H1 (cell line): ENCODE measurements around the gene HOXD10. TPM values are rescaled to one million over a fixed set of nuclear protein-coding genes. Genes with fewer than 3 reads are reported as not detected.

Experiments
- CTCF ChIA-PET: fragments of 300-600 bp; sonication (Branson Sonifier 250); formaldehyde crosslinking; loops from one replicate; lab custom pipeline; 2021; ENCODE audit not compliant: partially characterized antibody; lab: Charles Lee
- POLR2A ChIA-PET: fragments of 300-600 bp; sonication (Branson Sonifier 250); formaldehyde crosslinking; loops from one replicate; lab custom pipeline; 2021; ENCODE audit warnings: inconsistent platforms; ENCODE audit not compliant: partially characterized antibody; lab: Charles Lee
- DNase-seq, 2 experiments: peaks; one replicate each; pipeline versions ENCODE4 v3.0.0 to v3.0.0-alpha.2; 2010 to 2022; ENCODE audit warnings: low spot score in 2 of 2, low read depth in 1 of 2, mixed read lengths in 1 of 2
- FAIRE-seq: peaks from 2 replicates; lab custom pipeline; 2011; peaks lifted over from hg19 to GRCh38; lab: Jason Lieb, UNC
- H2AFZ ChIP-seq: 2 replicates; pipeline ENCODE4 v1.8.1; 2012; ENCODE audit warnings: low read length, inconsistent platforms
- H2AK5ac ChIP-seq: 2 replicates; pipeline ENCODE4 v1.6.1; 2013; ENCODE audit warnings: low read depth, low read length
- H2BK120ac ChIP-seq: replicated peaks from 2 replicates; pipeline ENCODE3; 2013; ENCODE audit warnings: low read depth, low read length, inconsistent platforms
- H2BK12ac ChIP-seq: 2 replicates; pipeline ENCODE4 v1.6.1; 2013; ENCODE audit warnings: low read depth, low read length
- H2BK15ac ChIP-seq: 2 replicates; pipeline ENCODE4 v1.6.1; 2013; ENCODE audit warnings: low read length
- H2BK20ac ChIP-seq: 2 replicates; pipeline ENCODE4 v1.6.1; 2013; ENCODE audit warnings: low read length
- H2BK5ac ChIP-seq: 2 replicates; pipeline ENCODE4 v1.6.1; 2013; ENCODE audit warnings: low read depth, low read length
- H3K14ac ChIP-seq: 2 replicates; pipeline ENCODE4 v1.6.1; 2013; ENCODE audit warnings: inconsistent platforms; ENCODE audit not compliant: insufficient read length
- H3K18ac ChIP-seq: 2 replicates; pipeline ENCODE4 v1.6.1; 2013; ENCODE audit warnings: low read length; ENCODE audit errors: extremely low read depth
- H3K23ac ChIP-seq: 2 replicates; pipeline ENCODE4 v1.6.1; 2013; ENCODE audit warnings: inconsistent platforms; ENCODE audit not compliant: insufficient read length
- H3K23me2 ChIP-seq: 2 replicates; pipeline ENCODE4 v1.6.1; 2013; ENCODE audit warnings: low read depth, low read length
- H3K27ac ChIP-seq: 2 replicates; pipeline ENCODE4 v1.6.1; 2011; ENCODE audit warnings: low read depth, low read length, inconsistent platforms
- H3K27me3 ChIP-seq, 4 experiments: replicated peaks in 1 of 4; 1 replicate in 1 of 4; 2 replicates in 3 of 4; pipeline versions ENCODE4 v1.6.1 to v1.8.1; 2011 to 2013; ENCODE audit warnings: low read length in 3 of 4, mild to moderate bottlenecking in 3 of 4, inconsistent platforms in 2 of 4, mixed read lengths in 2 of 4, moderate library complexity in 1 of 4; ENCODE audit not compliant: control insufficient read depth in 3 of 4, insufficient read depth in 3 of 4; ENCODE audit errors: extremely low read depth in 1 of 4
- H3K36me3 ChIP-seq, 4 experiments: 2 replicates each; pipeline versions ENCODE4 v1.6.1 to v1.8.1; 2011 to 2013; ENCODE audit warnings: mild to moderate bottlenecking in 4 of 4, low read length in 3 of 4, moderate library complexity in 2 of 4, control low read depth in 1 of 4, inconsistent platforms in 1 of 4; ENCODE audit not compliant: insufficient read depth in 4 of 4, control insufficient read depth in 2 of 4
- H3K4ac ChIP-seq: replicated peaks from 2 replicates; pipeline ENCODE3; 2013; ENCODE audit warnings: low read length, low read depth, mixed read lengths, inconsistent platforms; ENCODE audit not compliant: insufficient read length
- H3K4me1 ChIP-seq, 4 experiments: replicated peaks in 1 of 4; 1 replicate in 1 of 4; 2 replicates in 3 of 4; pipeline versions ENCODE4 v1.6.1 to v1.8.1; 2011 to 2013; ENCODE audit warnings: low read length in 3 of 4, inconsistent platforms in 2 of 4, mixed read lengths in 1 of 4; ENCODE audit not compliant: insufficient read depth in 4 of 4, control insufficient read depth in 3 of 4
- H3K4me2 ChIP-seq, 2 experiments: 2 replicates each; pipeline versions ENCODE4 v1.6.1 to v1.8.1; 2011 to 2013; ENCODE audit warnings: low read depth in 2 of 2, low read length in 2 of 2, control low read depth in 1 of 2, inconsistent platforms in 1 of 2, mild to moderate bottlenecking in 1 of 2; ENCODE audit not compliant: insufficient read depth in 1 of 2
- H3K4me3 ChIP-seq, 4 experiments: fragments of 200-600, 300-600 bp in 1 of 4; sonication (generic), shearing (Covaris generic), sonication (Bioruptor Twin) in 1 of 4; 2 replicates each; pipeline versions ENCODE4 v1.5.1 to v1.8.1; 2011 to 2016; ENCODE audit warnings: low read length in 4 of 4, low read depth in 3 of 4, control low read depth in 2 of 4, inconsistent platforms in 2 of 4, mild to moderate bottlenecking in 2 of 4, mixed read lengths in 1 of 4, moderate library complexity in 1 of 4; ENCODE audit not compliant: insufficient read depth in 2 of 4; ENCODE audit errors: extremely low read depth in 1 of 4
- H3K56ac ChIP-seq: replicated peaks from 2 replicates; pipeline ENCODE3; 2013; ENCODE audit warnings: low read depth, mild to moderate bottlenecking, mixed read lengths, low read length, inconsistent platforms; ENCODE audit not compliant: insufficient read length
- H3K79me1 ChIP-seq: 2 replicates; pipeline ENCODE4 v1.6.1; 2013; ENCODE audit warnings: low read depth, low read length, control low read depth
- H3K79me2 ChIP-seq, 2 experiments: 2 replicates each; pipeline versions ENCODE4 v1.6.1 to v1.8.1; 2012 to 2013; ENCODE audit warnings: low read length in 2 of 2, mild to moderate bottlenecking in 2 of 2, inconsistent platforms in 1 of 2; ENCODE audit not compliant: insufficient read depth in 2 of 2, control insufficient read depth in 1 of 2
- H3K9ac ChIP-seq, 4 experiments: replicated peaks in 1 of 4; 1 replicate in 1 of 4; 2 replicates in 3 of 4; pipeline versions ENCODE4 v1.6.1 to v1.8.1; 2011 to 2013; ENCODE audit warnings: low read depth in 3 of 4, low read length in 3 of 4, control low read depth in 2 of 4, mild to moderate bottlenecking in 2 of 4, moderate library complexity in 2 of 4, inconsistent platforms in 1 of 4; ENCODE audit errors: extremely low read depth in 1 of 4
- H3K9me3 ChIP-seq, 2 experiments: 2 replicates each; pipeline versions ENCODE4 v1.6.1 to v1.8.1; 2012 to 2013; ENCODE audit warnings: mild to moderate bottlenecking in 2 of 2, moderate library complexity in 2 of 2, control low read depth in 1 of 2, inconsistent platforms in 1 of 2, low read depth in 1 of 2, low read length in 1 of 2, mixed read lengths in 1 of 2; ENCODE audit not compliant: insufficient read depth in 2 of 2
- H4K20me1 ChIP-seq, 2 experiments: replicated peaks in 1 of 2; 2 replicates each; pipeline versions ENCODE3 to v1.8.1; 2011 to 2013; ENCODE audit warnings: inconsistent platforms in 2 of 2, low read length in 2 of 2, mild to moderate bottlenecking in 1 of 2; ENCODE audit not compliant: insufficient read depth in 2 of 2, control insufficient read depth in 1 of 2
- H4K5ac ChIP-seq: 2 replicates; pipeline ENCODE4 v1.6.1; 2013; ENCODE audit warnings: low read length, low read depth, mixed read lengths, inconsistent platforms; ENCODE audit not compliant: insufficient read length
- H4K8ac ChIP-seq: 2 replicates; pipeline ENCODE4 v1.8.0; 2013; ENCODE audit warnings: mild to moderate bottlenecking, moderate library complexity, low read length, inconsistent platforms; ENCODE audit not compliant: insufficient read depth; ENCODE audit errors: extremely low read depth
- H4K91ac ChIP-seq: replicated peaks from 2 replicates; pipeline ENCODE3; 2013; ENCODE audit warnings: low read length, mixed read lengths, inconsistent platforms; ENCODE audit not compliant: insufficient read length
- CBX8 ChIP-seq: fragments of 300-800, 300-1000 bp; sonication (generic); IDR thresholded peaks from 2 replicates; pipeline ENCODE4 v1.7.1; 2016; ENCODE audit warnings: low read depth, low read length, borderline replicate concordance
- CTBP2 ChIP-seq: IDR thresholded peaks from 2 replicates; pipeline ENCODE4 v1.7.0; 2011; ENCODE audit warnings: borderline replicate concordance, mild to moderate bottlenecking, moderate library complexity, mixed read lengths, low read length; ENCODE audit not compliant: insufficient read depth, insufficient read length
- EZH2 ChIP-seq: fragments of 200-600 bp; sonication (generic); IDR thresholded peaks from 2 replicates; pipeline ENCODE4 v1.7.1; 2012; ENCODE audit warnings: low read depth, mild to moderate bottlenecking, moderate library complexity, low read length, inconsistent platforms; ENCODE audit not compliant: severe bottlenecking
- JUND ChIP-seq: IDR thresholded peaks from 2 replicates; pipeline ENCODE4 v1.6.1; 2011; ENCODE audit warnings: mild to moderate bottlenecking, improper control_type of control experiment, low read length
- POU5F1 ChIP-seq: IDR thresholded peaks from 2 replicates; pipeline ENCODE4 v1.6.1; 2011; ENCODE audit warnings: low read depth, mild to moderate bottlenecking, low read length, moderate library complexity
- RNF2 ChIP-seq: fragments of 200-900, 300-1000 bp; sonication (generic); IDR thresholded peaks from 2 replicates; pipeline ENCODE4 v1.7.1; 2016; ENCODE audit warnings: borderline replicate concordance, low read depth, mild to moderate bottlenecking, antibody characterized with exemption, low read length; ENCODE audit not compliant: poor library complexity, severe bottlenecking; ENCODE audit errors: missing control alignments
- SUZ12 ChIP-seq: fragments of 200-600 bp; sonication (generic); IDR thresholded peaks from 2 replicates; pipeline ENCODE4 v1.6.1; 2012; ENCODE audit warnings: mild to moderate bottlenecking, inconsistent platforms, low read length, moderate library complexity, mixed read lengths
- WGBS, 2 experiments: shearing (Covaris generic) in 1 of 2; methylation state at CpG; one replicate each; pipeline versions ENCODE4 v1.1.6 to v1.1.7; 2013 to 2015; ENCODE audit warnings: low lambda C conversion rate in 2 of 2, mixed read lengths in 2 of 2, inconsistent platforms in 1 of 2, low coverage in 1 of 2, missing lambda C conversion rate in 1 of 2; ENCODE audit not compliant: insufficient replicate concordance in 2 of 2, insufficient coverage in 1 of 2, insufficient read length in 1 of 2; ENCODE audit errors: extremely low coverage in 1 of 2, missing lambda C conversion rate in 1 of 2; 5-methylcytosine and 5-hydroxymethylcytosine counted together
- polyA plus RNA-seq, 7 experiments: library from polyadenylated mRNA; depleted of rRNA in 3 of 7; stranded (reverse) in 5 of 7; unstranded in 2 of 7; fragments of >200 nt in 5 of 7; fragments of 200-250 nt in 2 of 7; gene quantifications; 1 replicate in 5 of 7; 2 replicates in 1 of 7; 4 replicates in 1 of 7; pipeline versions ENCODE4 v1.2.1 to v1.2.3, GENCODE V29; 2011 to 2013; ENCODE audit warnings: missing spikeins in 2 of 7, mixed read lengths in 2 of 7
- total RNA-seq: library from RNA; stranded (reverse); fragmentation: NEBNext Ultra II Directional; extraction: Animal tissue kit (Norgen Biotek cat#: 25700); gene quantifications from 2 replicates; pipeline ENCODE4 v1.2.1, GENCODE V29; 2021

Gene HOXD10
- total and polyA plus RNA-seq, 2 of the 8 experiments (the other 6 are each of a cell fraction or from before 2014, with no cell fraction given), result not detected

GRCh38 chr2:176109192-176109901 is 7.2 kb upstream of the HOXD10 start:
- Histone ChIP-seq H3K36me3 (peaks cover 0 to 8% (median 0%) of the 10 kb centered on the region in 4 experiments; a peak in 1 of 8 replicates), H4K5ac (no peak overlapping the region), H3K79me2 (no peaks in the 10 kb centered on the region), H2BK5ac (no peak overlapping the region), H3K4me3 (no peak overlapping the region), H3K23ac (no peak overlapping the region), H3K23me2 (0 out of 2 replicates have a peak, but pooled peaks cover 2% of the 10 kb centered on the region), H3K56ac (no peak overlapping the region), H4K20me1 (peaks cover 17 to 38% of the 10 kb centered on the region in 2 experiments), H2BK120ac (no peak overlapping the region), H2BK12ac (no peak overlapping the region), H3K27ac (no peak overlapping the region), H3K27me3 (peaks cover 98 to 99% (median 98%) of the 10 kb centered on the region in 4 experiments), H3K18ac (no peak overlapping the region), H2AFZ (no peak overlapping the region), H3K9me3 (no peaks in the 10 kb centered on the region), H3K9ac (no peak overlapping the region), H4K91ac (no peak overlapping the region), H2AK5ac (no peak overlapping the region), H2BK20ac (no peak overlapping the region), H2BK15ac (no peak overlapping the region), H3K79me1 (no peaks in the 10 kb centered on the region), H3K4ac (no peak overlapping the region), H4K8ac (no peak overlapping the region), H3K4me2 (no peak overlapping the region), H3K14ac (no peak overlapping the region), H3K4me1 (peaks cover 0 to 20% (median 9%) of the 10 kb centered on the region in 4 experiments; a peak in 5 of 7 replicates)
- FAIRE-seq, result no peak
- TF ChIP-seq CTBP2 (peak; percentile 38), POU5F1 (no peak), SUZ12 (peak; percentile 97), RNF2 (peak; percentile 97), JUND (no peak), EZH2 (peak; percentile 97), CBX8 (peak; percentile 97; the same call in 1 of the 2 replicates)
- POLR2A ChIA-PET, result no interaction called here
- peak in 1 of 2 experiments; percentile 45 for DNase-seq
- 15% methylated on average over 26 of the region's 26 CpGs; no CpG with 5 or more reads in 1 of the 2 experiments for WGBS, 2 experiments
- CTCF ChIA-PET, result interaction anchor here (1.3 to 5.4 kb wide), 9 partner anchors 13 to 32 kb away, joined by 4 to 42 read pairs (median 13); partner anchors contain the start of genes EVX2 and HOXD9
